ENCODE measurements around the gene TMEM220.
"Not testable (repeated sequence)": the region's sequence is repeated elsewhere in the genome, so short reads cannot be mapped to it uniquely, and the experiment has no call there.

Gene TMEM220

DNA sequence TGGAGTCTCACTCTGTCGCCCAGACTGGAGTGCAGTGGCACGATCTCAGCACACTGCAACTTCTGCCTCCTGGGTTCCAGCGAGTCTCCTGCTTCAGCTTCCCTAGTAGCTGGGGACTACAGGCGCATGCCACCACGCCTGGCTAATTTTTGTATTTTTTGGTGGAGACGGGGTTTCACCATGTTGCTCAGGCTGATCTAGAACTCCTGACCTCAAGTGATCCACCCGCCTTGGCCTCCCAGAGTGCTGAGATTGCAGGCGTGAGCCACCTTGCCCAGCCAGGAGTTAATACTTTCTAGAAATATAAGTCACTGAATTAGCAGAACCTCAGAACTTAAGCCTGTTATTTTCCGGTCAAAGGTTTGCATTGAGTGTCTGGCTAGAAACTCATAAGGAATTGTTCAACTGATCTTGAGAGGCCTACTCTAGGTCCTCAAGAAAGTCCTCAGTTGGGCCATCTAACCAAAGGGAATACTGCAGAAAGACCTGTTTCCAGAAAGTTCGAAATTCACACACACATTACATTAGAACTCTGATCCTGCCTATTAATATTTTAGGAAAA, 1.4 kb downstream of the TMEM220 start:
- DNase-seq (ENCODE audit: low read depth): no peak

DNA sequence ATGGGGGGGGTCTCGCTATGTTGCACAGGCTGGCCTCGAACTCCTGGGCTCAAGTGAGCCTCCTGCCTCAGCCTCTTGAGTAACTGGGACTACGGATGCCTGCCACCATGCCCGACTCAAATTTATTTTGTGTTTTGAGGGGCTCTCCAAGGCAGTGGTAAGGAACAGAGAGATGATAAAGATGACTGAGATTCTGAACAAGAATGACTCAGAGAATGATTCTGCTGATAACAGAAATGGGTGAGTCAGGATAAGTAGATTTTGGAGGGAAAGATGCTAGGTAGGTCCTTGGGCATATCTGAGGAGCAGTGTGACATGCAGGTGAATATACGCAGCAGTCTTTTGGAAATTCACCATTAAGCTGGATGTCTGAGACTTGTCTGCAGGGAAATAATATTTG, 2.6 kb downstream of the TMEM220 start:
- DNase-seq (ENCODE audit: low read depth): no peak

DNA sequence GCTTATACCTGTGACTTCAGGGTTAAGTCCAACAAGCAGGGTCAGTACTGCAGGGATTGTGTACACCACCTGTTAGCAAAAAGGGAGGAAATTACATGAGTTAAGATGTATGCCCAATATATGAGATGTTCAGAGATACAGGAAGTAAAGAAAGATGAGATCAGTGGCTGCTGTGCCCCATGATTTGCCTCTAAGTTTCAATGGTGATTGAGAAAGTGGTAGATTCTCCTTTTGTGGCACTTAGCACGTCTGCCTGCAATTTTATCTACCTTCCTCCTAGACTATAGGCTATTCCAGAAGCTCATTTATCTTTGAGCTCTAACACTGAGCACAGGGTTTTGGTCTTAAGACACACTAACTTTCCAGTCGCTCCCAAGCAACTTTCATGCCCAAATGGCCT, 3.6 kb downstream of the TMEM220 start:
- DNase-seq (ENCODE audit: low read depth): no peak

DNA sequence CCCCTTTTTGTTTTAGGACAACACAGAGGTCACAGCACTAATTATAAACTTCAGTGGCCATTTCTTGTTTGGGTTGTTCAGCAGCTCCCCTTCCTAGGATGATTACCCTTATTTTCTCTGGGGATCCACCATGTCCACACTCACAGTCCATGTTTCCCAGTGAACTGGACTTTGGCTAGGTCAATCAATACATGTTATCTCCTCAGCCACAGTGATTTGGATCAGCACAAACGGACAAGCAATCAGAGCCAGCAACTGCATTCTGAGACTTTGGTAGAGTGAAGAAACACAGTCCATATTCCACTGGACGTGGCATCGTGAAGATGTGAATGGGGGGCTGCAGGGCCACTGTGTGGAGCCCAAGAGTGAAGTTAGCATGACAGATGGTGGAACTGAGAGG, 4.6 kb downstream of the TMEM220 start:
- DNase-seq (ENCODE audit: low read depth): no peak

DNA sequence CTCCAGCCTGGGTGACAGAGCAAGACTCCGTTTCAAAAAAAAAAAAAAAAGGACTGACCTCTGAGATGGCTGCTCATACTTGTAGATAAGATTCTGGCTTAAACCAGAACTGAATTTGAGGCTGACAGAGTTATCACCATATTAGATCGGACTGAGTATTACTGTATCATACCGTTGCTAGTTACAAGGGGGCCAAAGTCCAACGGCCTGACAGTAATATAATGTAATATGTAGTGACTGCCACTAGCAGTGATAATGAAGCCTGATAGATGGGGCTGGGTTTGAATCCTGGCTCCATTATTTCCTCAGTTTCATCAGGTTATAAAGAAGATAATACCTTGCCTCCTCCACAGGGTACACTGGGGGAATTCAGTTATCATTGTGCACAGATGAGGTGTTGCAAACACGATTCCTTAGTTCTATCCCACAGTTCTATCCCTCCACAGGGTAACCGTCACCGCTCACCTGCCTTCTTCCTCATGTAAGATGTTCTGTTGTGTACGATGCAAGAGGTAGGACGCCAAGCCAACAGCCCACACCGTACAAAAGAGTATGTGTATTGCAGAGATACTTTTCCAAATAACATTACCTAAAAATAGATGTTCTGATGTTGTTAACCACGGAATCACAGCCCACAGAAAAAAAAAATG, 5.2 kb downstream of the TMEM220 start:
- no peak for DNase-seq (ENCODE audit: low read depth)

DNA sequence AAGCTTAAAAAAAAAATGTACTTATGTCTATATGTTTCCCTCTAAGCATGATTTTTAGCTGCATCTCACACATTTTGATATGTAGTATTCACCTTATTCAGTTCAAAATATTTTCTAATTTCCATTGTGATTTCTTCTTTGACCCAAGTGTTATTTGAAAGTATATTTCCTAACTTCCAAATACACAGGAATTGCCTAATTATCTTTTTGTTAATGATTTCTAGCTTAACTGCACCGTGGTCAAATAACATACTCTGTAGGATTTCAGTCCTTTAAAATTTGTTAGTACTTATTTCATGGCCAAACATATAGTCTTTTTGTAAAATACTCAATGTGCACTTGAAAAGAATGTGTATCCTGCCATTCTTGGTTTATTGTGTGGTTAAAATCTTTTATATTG, 11.3 kb downstream of the TMEM220 start:
- DNase-seq (ENCODE audit: low read depth): no peak

DNA sequence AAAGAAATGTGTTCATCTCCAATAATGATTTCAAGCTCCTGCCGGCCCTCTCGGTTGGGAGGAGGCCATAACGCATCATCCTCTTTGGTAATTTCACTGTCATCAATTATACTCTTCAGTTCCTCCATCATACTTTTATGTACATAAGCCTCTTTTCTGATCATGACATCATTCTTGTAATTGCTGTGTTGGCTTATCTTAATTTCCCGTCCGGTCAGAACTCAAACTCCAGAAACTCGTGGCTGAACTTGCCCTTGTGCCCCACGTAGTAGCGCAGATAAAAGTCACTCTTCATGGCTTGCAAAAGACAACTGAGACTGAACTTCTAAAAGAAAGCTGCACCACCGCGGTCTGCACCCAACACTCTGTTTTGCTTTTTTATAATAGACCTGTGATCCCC, 13.6 kb downstream of the TMEM220 start:
- no peak for DNase-seq (ENCODE audit: low read depth)

DNA sequence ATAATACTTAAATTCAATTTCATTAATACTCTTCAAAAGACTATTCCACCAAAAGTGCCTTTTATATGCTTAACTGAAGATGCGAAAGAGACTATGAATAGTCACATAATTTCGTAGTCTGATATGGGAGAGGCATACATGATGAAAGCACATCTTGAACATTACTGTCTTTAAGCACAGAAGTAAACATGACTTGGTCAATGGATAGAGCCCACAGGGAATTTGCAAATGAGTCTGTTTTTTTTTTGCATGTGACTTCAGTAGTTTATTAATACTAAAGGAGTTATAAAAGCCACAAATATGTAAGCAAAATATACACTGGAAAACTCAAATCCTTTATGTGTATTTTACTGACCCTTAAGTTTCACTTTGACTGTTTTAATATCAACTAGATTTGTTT, 16.5 kb downstream of the TMEM220 start:
- no peak for DNase-seq (ENCODE audit: low read depth)

DNA sequence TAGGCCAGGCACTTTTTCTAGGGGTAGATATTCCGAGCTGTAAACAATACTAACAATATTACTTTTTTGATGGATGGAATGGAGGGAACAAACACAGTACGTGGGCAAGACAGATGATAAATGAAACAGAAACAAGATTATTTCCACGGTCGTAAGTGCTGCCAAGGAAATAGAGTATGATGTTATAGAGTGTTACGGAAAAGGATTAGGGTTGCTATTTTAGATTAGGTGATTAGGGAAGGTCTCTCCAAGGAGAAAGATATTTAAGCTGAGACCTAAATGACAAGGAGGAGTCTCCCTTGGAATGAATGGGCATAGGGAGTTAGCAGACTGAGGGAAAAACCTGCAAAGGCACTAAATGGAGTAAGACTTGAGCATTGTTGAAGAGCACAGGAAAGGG, 24.1 kb downstream of the TMEM220 start:
- no peak for DNase-seq (ENCODE audit: low read depth)

DNA sequence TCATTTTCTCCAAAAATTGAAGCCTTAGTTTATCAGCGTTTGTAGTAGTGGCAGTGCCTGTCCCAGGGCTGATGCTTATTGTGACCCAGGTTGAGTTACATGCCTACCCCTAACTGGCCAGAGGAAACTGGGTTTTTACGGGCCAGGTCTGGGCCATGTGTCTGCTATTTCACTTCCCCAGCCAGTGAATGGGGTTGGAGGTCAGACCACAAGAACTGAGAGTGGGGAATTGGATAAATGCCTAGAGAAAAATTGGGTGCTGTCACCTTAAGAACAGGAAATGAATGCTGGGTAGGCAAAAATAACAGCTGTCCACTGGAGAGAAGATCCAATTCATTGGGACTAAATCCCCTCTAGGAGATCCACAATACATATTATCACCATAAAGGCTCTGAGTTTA, 27.2 kb downstream of the TMEM220 start:
- no peak for DNase-seq (ENCODE audit: low read depth)

DNA sequence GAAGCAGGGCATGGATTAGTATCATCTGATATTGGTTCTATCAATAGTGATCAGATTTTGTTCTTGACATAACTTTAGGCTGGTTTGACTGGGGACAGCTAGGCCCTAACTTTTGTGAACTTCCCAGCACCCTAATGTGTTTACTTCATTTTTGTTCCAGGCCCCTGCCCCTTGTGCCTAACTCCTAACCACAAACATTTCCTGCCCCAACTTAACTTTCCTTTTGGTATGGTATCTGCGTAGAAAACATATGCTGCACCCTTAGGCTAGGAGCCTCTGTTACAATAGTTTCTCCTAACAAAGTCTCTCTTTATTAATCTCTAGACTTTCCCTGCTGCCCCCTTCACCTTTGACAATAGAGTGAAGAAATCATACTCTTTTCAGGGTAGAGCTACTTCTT, 30.0 kb downstream of the TMEM220 start:
- no peak for DNase-seq (ENCODE audit: low read depth)

DNA sequence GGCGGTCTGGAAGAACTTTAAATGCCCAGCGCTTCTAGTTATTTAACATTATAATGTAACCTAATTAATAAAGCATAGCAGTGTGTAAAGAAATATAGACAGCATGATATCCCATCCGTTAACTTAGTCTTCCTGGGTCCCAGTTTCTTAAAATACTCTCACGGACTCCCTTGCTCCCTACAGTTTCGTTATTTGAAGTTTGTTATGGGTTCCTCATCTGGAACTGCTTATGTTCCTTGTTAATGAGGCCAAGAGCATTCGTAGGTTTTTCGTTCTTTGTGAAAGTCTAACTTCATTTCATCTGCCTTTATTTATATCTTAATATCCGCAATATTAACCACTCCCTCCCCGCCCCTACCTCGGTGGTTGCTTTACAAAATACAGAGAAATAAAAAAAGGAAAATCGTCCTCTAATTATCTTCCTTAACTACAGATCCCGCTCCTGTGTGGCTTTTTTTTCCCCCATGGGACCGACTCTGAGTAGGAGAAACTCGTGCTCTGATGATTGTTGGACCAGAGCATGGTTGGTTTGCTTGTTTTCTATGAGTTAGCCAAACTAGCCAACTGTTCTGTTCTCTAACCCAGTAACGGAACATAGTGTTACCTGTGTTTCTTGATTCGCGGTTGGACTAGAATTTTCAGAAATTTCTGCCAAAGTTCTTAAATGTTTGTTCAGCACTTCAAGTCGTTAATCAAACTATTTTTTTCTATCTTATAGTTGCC, 31.6 kb downstream of the TMEM220 start:
- DNase-seq (ENCODE audit: low read depth): no peak

DNA sequence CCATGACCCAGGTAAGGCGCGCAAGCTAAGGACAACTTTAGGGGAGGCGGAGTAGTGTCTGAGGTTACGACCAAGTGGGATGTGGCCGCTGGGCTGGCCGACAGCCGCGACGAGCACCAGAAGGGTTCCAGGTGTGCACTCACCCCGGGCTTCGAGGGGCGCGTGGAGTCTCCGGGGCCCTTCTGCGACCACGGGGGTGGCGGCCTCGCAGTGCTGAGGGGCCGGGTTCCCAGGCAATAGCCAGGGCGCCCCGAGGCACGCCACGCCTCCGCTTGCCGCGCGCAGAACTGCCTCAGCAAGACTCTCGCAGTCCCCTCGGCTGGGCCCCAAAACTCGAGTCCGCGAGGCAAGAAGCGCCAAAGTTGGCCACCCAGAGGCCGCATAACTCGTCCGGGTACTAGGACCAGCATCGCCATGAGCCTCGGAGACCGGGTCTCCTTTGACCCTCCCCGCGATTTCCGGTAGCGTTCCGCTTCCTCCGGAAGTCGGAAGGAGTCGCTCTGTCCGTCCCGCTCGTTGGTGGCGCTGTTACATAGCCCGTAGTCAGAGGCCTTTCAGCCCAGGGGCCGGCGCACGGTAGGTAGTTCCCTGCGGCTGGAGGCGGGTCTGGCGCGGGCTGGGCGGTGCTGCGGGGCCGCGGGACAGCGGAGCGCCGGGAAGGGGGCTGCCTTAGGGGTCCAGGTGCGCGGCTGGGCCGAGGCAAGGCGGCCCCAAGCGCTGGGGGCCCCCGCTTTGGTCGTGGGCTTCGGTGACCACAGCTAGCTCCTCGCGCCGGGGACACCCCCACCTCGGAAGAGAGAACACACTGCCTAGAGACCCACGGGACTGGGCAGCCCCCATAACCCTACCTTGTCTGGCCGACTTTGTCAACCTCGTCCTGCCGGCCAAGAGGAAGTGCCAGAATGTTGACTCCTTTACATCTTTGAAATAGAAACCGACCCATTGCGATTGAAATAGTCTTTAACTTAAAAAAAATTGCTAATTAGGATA, 32.4 kb downstream of the TMEM220 start, which contains the start of the genes ADPRM and SCO1:
Gene ADPRM, plus strand, starts transcription at position 503 of the 990 bp plus-strand sequence. CDS start 7,333 bp downstream, outside the sequence.
Gene SCO1, minus strand, starts transcription at position 442 of the 990 bp plus-strand sequence. Its CDS starts 26 bp downstream, at position 416.
- peak; percentile 83 for DNase-seq (ENCODE audit: low read depth)

DNA sequence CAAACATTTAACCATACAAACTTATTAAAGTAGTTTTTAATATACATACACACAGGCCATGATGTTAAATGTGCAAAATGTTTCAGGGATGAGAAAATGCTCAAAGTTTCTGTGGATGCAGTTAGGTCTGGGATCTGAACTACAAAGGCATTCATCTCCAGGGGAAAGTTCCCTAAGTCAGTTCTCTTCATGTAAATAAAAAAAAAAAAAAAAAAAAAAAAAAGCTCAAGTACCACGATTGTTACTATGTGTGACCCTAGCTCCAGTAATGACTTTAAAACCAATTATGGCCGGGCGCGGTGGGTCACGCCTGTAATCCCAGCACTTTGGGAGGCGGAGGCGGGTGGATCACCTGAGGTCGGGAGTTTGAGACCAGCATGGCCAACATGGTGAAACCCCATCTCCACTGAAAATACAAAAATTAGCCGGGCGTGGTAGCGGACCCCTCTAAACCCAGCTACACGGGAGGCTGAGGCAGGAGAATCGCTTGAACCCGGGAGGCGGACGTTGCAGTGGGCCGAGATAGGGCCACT, 33.9 kb downstream of the TMEM220 start:
- not testable (repeated sequence) for DNase-seq (ENCODE audit: low read depth)

DNA sequence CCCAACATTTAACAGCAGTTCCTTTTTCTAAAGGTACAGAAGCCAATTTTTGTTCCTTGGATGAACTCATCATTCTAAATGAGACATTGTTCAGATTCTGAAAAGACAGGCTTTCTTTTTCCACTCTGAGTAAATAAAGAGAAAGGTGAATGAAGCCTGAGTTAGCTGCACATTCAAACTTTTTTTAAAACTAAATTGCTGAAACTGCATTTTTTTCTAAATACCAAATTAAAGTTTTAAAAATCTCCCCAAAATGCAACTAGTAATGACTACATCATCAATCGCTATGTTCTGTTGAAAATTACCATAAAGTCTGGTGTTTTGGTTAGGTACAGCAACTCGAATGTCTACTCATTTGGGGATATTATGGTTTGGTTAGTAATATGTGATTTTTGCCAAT, 42.3 kb downstream of the TMEM220 start:
- DNase-seq (ENCODE audit: low read depth): no peak

DNA sequence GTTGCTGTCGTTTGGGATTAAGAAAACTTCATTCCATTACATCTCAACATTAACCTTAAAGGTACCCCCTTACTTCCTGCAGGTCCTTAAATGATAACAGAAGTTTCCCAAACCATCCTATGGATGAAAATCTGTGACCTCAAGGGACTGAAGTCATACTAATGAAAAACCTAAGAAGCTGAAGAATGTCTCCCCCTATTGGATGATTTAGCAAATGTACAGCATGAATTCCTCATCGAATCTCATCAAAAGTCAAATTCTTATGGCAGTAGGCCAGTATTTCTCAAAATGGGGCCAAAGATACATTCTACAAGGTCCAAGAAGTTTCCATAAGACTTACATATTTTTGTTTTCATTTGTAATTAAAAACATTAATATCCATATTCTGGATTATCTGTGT, 46.0 kb downstream of the TMEM220 start:
- DNase-seq (ENCODE audit: low read depth): no peak

DNA sequence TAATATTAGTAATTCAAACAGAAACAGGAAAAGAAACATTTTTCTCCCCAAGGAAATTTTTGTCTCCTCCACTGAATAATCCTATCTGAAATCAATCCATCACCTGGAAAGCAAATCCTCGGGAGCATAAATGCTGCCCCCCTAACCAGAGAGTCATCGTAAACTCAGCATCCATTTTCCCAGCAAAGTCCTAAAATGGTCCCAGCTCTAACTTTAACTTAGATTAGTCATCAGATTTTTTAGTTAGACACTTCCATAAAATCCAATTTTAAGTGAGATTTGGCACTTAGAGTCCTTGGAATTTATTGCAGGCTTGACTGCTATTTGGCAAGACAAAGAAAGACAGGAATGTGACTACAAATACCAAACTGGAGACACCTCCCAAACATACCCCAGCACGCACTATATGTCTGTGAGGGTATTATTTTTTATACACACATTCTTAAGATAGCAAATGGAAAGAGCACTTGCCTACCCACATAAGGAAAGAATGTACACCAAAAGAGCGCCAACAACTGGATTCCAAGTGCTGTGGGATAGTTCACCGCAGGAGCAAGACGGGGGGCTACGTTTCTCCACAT, 47.9 kb downstream of the TMEM220 start:
- DNase-seq (ENCODE audit: low read depth): no peak

DNA sequence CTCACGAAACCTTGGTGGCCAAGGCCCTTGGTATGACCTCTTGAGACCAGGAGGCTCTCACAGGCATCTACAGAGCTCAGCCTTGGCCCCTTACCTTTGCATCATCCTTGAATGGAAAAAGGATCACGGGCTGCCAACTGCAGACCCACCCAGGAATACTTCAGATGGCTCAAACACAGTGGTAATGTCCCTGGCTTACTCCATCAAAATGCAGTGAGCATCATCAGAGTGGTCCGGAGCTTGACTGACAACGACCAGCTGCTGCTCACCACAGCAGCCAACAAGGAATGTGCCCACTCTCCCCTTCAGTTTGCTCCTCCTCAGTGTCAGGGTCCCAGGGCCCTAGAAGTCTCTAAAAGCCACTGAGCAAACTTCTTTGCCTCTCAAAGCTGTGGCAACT, 55.1 kb downstream of the TMEM220 start:
- no peak for DNase-seq (ENCODE audit: low read depth)

DNA sequence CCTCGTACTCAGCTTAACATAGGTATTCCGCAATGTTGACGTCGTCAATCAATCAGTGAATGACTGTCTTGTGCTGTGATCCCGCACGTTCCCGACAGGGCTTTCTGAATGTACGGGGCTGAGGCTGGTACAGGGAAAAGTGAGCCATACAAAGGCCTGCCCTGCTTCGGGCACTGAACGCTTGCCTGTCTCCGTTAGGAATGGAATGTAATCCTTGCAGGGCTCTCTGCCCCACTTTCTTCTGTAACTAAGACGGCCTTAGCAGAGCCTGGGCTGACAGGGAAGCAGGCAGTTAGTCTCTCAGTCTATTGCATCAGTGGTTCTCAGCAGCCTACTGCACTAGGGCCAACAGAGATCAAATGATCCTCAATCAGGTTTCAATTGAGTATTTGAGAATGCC, 56.5 kb downstream of the TMEM220 start:
- DNase-seq (ENCODE audit: low read depth): no peak

DNA sequence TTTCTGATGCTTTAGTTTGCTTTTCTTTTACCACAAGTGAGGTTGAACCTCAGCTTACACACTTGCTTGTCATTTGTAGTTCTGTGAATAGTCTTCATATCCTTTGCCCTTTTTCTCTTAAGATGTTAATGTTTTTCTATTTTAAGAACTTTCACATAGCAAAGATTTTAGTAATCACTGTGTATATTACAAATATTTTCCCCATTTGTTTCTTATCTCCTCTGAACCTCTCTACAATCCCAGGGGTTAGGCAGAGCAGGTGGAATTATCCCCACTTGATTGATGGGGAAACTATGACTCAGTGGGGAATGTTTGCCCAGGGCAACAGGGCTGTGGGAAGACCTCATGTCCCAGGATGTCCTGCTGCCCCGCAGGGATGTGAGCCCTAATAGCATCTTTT, 61.0 kb downstream of the TMEM220 start:
- DNase-seq (ENCODE audit: low read depth): peak; percentile 5

DNA sequence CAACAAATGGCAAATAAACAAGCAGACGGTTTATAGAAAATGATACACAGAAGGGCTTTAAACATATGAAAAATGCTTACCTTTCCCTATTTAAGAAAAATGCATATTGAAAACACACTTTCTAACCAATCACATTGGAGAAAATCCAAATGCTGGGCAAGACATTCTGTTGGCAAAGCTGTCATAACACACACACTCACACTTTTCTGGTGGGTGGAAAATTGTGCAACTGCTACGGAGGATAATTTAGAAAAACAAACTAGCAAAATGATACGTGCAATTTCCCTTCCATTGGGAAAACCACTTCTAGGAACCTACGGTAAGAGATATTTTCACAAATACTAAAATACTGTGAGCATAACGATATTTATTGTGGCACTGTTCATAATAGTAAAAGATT, 62.9 kb downstream of the TMEM220 start:
- DNase-seq (ENCODE audit: low read depth): no peak

DNA sequence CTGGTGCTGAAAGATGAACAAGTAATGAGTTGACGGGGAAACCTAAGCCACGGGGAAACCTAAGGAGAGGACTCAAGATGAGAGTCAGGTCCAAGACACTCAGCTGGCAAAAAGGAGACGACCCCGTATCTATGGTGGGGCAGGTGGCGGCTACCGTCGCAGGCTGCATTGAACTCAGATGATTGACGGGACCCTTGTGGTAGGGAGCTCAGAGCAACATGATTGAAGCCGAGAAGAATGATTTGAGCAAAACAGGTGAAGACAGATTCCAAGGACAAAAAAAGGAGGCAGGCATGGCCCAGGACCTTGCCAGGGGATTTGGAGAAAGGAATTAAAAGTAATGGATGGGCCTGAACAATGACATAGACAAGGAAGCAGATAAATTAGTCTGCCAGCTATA, 65.3 kb downstream of the TMEM220 start:
- no peak for DNase-seq (ENCODE audit: low read depth)

Data from HS-5 (cell line).